ENCODE measurements around the gene PLOD3. TPM values are rescaled to one million over a fixed set of nuclear protein-coding genes. Genes with fewer than 3 reads are reported as not detected.

The PLOD3 gene
- total and polyA plus RNA-seq, 2 experiments from 2014 or later = 149 to 189 TPM

DNA sequence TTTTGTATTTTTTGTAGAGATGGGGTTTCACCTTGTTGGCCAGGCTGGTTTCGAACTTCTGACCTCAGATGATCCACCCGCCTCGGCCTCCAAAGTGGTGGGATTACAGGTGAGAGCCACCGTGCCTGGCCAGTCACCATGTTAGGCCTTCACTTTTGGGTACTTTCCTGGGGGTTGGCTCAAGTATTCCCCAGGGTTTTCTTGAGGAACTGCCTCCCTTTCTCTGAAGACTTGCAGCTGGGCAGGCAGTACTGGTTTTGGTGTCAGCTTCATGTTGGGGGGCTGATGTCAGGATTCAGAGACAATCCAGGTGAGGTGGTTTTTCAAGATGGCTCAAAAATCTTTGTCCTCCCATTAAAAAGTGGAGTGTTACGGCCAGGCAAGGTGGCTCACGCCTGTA is 8.3 kb upstream of the PLOD3 start:
- Histone ChIP-seq H3K27me3 (replicated peaks; ENCODE audit: insufficient read depth) (no peaks in the 10 kb centered on the region), H3K9ac (no peak overlapping the region), H3K27ac (no peak overlapping the region), H2AFZ (no peak overlapping the region), H3K79me2 (ENCODE audit: insufficient read depth) (peaks cover 20% of the 10 kb centered on the region), H3K9me3 (ENCODE audit: low read depth) (no peaks in the 10 kb centered on the region), H3K36me3 (ENCODE audit: low read depth) (peaks cover 14% of the 10 kb centered on the region; the same call in 1 of the 2 replicates), H3K9me2 (ENCODE audit: insufficient read depth) (no peaks in the 10 kb centered on the region), H4K20me1 (ENCODE audit: insufficient read depth) (no peaks in the 10 kb centered on the region), H3K4me1 (ENCODE audit: insufficient read depth) (no peaks in the 10 kb centered on the region), H3F3A (ENCODE audit: insufficient read depth) (no peaks in the 10 kb centered on the region), H3K4me3 (no peak overlapping the region), H3K4me2 (ENCODE audit: unreplicated experiment) (no peak overlapping the region)
- in situ Hi-C loops (cut with MboI) = no loop called here
- 85 to 92% methylated on average over 6 of the region's 6 CpGs for WGBS, 2 experiments (ENCODE audit: low coverage in 1 of 2, low lambda C conversion rate in 2 of 2, missing lambda C conversion rate in 2 of 2)
- TF ChIP-seq EZH2 (IDR thresholded peaks at IDR 0.05; ENCODE audit: insufficient read depth, poor library complexity, severe bottlenecking) = no peak
- TF ChIP-seq EZH2phosphoT487 (IDR thresholded peaks at IDR 0.05; ENCODE audit: insufficient read depth, low read depth) = no peak
- no peak for DNase-seq

DNA sequence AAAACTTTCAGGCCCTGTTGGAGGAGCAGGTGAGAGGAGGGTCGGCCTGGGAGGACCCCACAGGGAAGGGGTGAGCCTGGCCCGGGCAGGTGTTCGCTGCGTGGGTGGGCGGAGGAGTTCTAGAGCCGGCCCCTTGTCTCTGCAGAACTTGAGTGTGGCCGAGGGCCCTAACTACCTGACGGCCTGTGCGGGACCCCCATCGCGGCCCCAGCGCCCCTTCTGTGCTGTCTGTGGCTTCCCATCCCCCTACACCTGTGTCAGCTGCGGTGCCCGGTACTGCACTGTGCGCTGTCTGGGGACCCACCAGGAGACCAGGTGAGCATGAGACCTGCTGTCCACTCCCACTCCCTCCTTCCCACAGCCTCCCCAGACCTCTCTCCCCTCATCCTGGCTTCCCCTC is 6.1 kb upstream of the PLOD3 start:
- Histone ChIP-seq H3K79me2 (ENCODE audit: insufficient read depth) (peaks cover 41% of the 10 kb centered on the region), H3K9ac (no peak overlapping the region), H3K27ac (no peak overlapping the region), H2AFZ (no peak overlapping the region), H3K27me3 (replicated peaks; ENCODE audit: insufficient read depth) (no peaks in the 10 kb centered on the region), H3K36me3 (ENCODE audit: low read depth) (peaks cover 14% of the 10 kb centered on the region; the same call in 1 of the 2 replicates), H3K4me3 (no peak overlapping the region), H4K20me1 (ENCODE audit: insufficient read depth) (no peaks in the 10 kb centered on the region), H3K4me2 (ENCODE audit: unreplicated experiment) (no peak overlapping the region), H3F3A (ENCODE audit: insufficient read depth) (no peaks in the 10 kb centered on the region), H3K9me3 (ENCODE audit: low read depth) (no peaks in the 10 kb centered on the region), H3K4me1 (ENCODE audit: insufficient read depth) (peaks cover 8% of the 10 kb centered on the region; the same call in 1 of the 2 replicates), H3K9me2 (ENCODE audit: insufficient read depth) (no peaks in the 10 kb centered on the region)
- WGBS, 2 experiments (ENCODE audit: low coverage in 1 of 2, low lambda C conversion rate in 2 of 2, missing lambda C conversion rate in 2 of 2) = 94 to 99% methylated on average over 7 to 15 of the region's 15 CpGs
- DNase-seq = no peak
- in situ Hi-C loops (cut with MboI) = no loop called here
- TF ChIP-seq EZH2 (IDR thresholded peaks at IDR 0.05; ENCODE audit: insufficient read depth, poor library complexity, severe bottlenecking) = no peak
- TF ChIP-seq EZH2phosphoT487 (IDR thresholded peaks at IDR 0.05; ENCODE audit: insufficient read depth, low read depth) = no peak

DNA sequence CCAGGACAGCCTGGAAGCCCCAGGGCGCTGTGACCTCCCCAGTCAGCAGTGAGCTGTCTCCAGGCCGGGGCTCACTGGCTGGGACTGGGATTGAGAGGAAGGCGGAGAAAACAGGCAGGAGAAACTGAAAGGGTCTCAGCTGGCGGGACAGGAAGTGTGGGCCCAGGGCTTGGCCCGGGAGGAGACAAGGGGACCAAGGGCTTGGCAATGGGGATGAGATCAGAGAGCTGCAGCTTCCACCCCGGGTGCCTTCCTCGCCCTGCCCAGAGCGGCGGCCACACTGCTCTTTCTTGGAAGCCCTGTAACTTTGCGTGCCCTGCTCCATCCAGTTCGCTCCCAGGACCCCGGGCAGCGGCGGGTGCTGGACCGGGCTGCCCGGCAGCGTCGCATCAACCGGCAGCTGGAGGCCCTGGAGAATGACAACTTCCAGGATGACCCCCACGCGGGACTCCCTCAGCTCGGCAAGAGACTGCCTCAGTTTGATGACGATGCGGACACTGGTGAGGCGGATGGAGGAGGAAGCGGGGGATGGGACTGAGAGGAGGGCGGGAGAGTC is 5.0 kb upstream of the PLOD3 start:
- H3K9ac ChIP-seq = no peak overlapping the region
- H3K4me2 ChIP-seq (ENCODE audit: unreplicated experiment) = no peak overlapping the region
- peaks cover 14% of the 10 kb centered on the region; the same call in 1 of the 2 replicates for H3K36me3 ChIP-seq (ENCODE audit: low read depth)
- no peak overlapping the region for H3K4me3 ChIP-seq
- H4K20me1 ChIP-seq (ENCODE audit: insufficient read depth) = no peaks in the 10 kb centered on the region
- H3K9me2 ChIP-seq (ENCODE audit: insufficient read depth) = no peaks in the 10 kb centered on the region
- no peak overlapping the region for H2AFZ ChIP-seq
- TF ChIP-seq EZH2phosphoT487 (IDR thresholded peaks at IDR 0.05; ENCODE audit: insufficient read depth, low read depth) (no peak), EZH2 (IDR thresholded peaks at IDR 0.05; ENCODE audit: insufficient read depth, poor library complexity, severe bottlenecking) (no peak)
- WGBS, 2 experiments (ENCODE audit: low coverage in 1 of 2, low lambda C conversion rate in 2 of 2, missing lambda C conversion rate in 2 of 2) = 96 to 97% methylated on average over 19 to 27 of the region's 27 CpGs
- in situ Hi-C loops (cut with MboI) = no loop called here
- H3K4me1 ChIP-seq (ENCODE audit: insufficient read depth) = peaks cover 8% of the 10 kb centered on the region; the same call in 1 of the 2 replicates
- peaks cover 46% of the 10 kb centered on the region for H3K79me2 ChIP-seq (ENCODE audit: insufficient read depth)
- no peaks in the 10 kb centered on the region for H3K27me3 ChIP-seq (replicated peaks; ENCODE audit: insufficient read depth)
- no peaks in the 10 kb centered on the region for H3K9me3 ChIP-seq (ENCODE audit: low read depth)
- no peaks in the 10 kb centered on the region for H3F3A ChIP-seq (ENCODE audit: insufficient read depth)
- H3K27ac ChIP-seq = no peak overlapping the region
- no peak for DNase-seq

DNA sequence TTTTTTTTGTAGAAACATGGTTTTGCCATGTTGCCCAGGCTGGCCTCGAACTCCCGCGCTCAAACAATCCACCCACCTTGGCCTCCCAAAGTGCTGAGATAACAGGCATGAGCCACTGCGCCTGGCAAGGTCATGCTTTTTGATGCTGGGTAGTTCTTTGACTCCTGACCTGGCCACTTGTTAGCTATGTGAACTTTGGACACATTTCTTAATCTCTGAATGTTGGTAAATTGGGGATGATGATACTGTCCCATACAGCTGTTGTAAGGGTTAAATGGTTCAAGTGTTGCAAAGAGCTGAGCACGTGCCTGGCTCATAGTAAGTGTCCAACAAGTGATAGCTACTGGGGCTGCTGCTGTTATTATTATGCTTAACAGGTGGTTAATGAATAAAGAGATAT is 2.9 kb upstream of the PLOD3 start:
- no peak overlapping the region for H2AFZ ChIP-seq
- no peak for TF ChIP-seq EZH2phosphoT487 (IDR thresholded peaks at IDR 0.05; ENCODE audit: insufficient read depth, low read depth)
- TF ChIP-seq EZH2 (IDR thresholded peaks at IDR 0.05; ENCODE audit: insufficient read depth, poor library complexity, severe bottlenecking) = no peak
- H3K9ac ChIP-seq = no peak overlapping the region
- H3K27me3 ChIP-seq (replicated peaks; ENCODE audit: insufficient read depth) = no peaks in the 10 kb centered on the region
- H3K36me3 ChIP-seq (ENCODE audit: low read depth) = peaks cover 14% of the 10 kb centered on the region; the same call in 1 of the 2 replicates
- in situ Hi-C loops (cut with MboI) = no loop called here
- 90 to 91% methylated on average over 5 of the region's 5 CpGs for WGBS, 2 experiments (ENCODE audit: low coverage in 1 of 2, low lambda C conversion rate in 2 of 2, missing lambda C conversion rate in 2 of 2)
- no peak overlapping the region for H3K4me2 ChIP-seq (ENCODE audit: unreplicated experiment)
- H3K4me1 ChIP-seq (ENCODE audit: insufficient read depth) = peaks cover 16% of the 10 kb centered on the region
- H3F3A ChIP-seq (ENCODE audit: insufficient read depth) = no peaks in the 10 kb centered on the region
- no peak overlapping the region for H3K4me3 ChIP-seq
- H3K27ac ChIP-seq = no peak overlapping the region
- H3K9me3 ChIP-seq (ENCODE audit: low read depth) = no peaks in the 10 kb centered on the region
- DNase-seq = no peak
- no peaks in the 10 kb centered on the region for H3K9me2 ChIP-seq (ENCODE audit: insufficient read depth)
- peaks cover 66% of the 10 kb centered on the region for H3K79me2 ChIP-seq (ENCODE audit: insufficient read depth)
- H4K20me1 ChIP-seq (ENCODE audit: insufficient read depth) = no peaks in the 10 kb centered on the region

All from GM23248 (cell line).